ENCODE data around the gene SPDYE4.

SPDYE4 gene

DNA sequence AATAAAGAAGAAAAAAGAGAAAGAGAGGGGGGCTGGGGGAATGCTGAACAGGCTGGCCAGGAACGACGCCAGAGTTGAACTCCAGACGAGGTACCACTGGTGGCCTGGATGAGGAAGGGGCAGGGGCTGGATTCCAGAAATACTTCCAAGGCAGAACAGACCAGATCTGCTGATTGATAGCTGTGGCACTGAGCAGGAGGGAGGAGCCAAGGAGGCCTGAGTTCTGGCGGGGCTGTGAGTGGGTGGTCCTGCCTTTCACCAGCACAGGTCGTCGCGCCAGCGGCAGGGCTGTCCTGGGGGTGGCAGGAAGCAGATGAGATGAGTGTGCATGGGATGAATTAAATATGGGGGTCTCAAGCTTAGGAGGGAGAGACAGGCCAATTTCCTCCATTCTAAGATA, 19.2 kb downstream of the SPDYE4 start:
- WGBS, 2 experiments (ENCODE audit: insufficient coverage in 2 of 2): 0 to 1% methylated on average over 3 to 7 of the region's 8 CpGs
- Histone ChIP-seq H3K36me3 (ENCODE audit: control insufficient read depth, insufficient read depth, low read length) (no peaks in the 10 kb centered on the region), H3K4me1 (ENCODE audit: control insufficient read depth, insufficient read depth, low read length, poor library complexity, severe bottlenecking) (peaks cover 15% of the 10 kb centered on the region), H3K4me3 (ENCODE audit: extremely low read depth, insufficient read depth, low read length, poor library complexity, severe bottlenecking) (no peak overlapping the region), H3K27ac (ENCODE audit: low read depth, low read length, severe bottlenecking) (peak overlapping the region; percentile 89), H3K9me3 (ENCODE audit: control insufficient read depth, low read length) (no peaks in the 10 kb centered on the region)

DNA sequence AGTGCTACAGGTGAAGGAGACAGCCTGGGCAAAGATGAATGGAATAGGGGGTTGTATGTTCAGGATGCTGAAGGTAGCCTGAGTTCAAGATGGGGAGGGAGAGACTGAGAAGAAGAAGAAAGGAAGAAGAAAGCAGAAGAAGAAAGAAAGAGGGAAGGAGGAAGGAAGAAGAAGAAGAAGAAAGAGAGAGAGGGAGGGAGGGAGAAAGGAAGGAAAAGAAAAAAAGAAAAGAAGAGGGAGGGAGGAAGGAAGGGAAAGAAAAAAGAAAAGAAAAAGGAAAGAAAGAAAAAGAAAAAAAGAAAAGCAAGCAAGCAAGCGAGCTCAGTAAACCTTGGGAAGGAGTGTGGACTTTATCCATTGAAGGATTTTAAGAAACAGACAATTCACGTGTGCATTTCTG, 21.6 kb downstream of the SPDYE4 start:
- Histone ChIP-seq H3K4me1 (ENCODE audit: control insufficient read depth, insufficient read depth, low read length, poor library complexity, severe bottlenecking) (peaks cover 15% of the 10 kb centered on the region), H3K27ac (ENCODE audit: low read depth, low read length, severe bottlenecking) (no peak overlapping the region), H3K36me3 (ENCODE audit: control insufficient read depth, insufficient read depth, low read length) (no peaks in the 10 kb centered on the region), H3K4me3 (ENCODE audit: extremely low read depth, insufficient read depth, low read length, poor library complexity, severe bottlenecking) (no peak overlapping the region), H3K9me3 (ENCODE audit: control insufficient read depth, low read length) (no peaks in the 10 kb centered on the region)
- 100% methylated on average over 1 of the region's 2 CpGs for WGBS, 2 experiments (ENCODE audit: insufficient coverage in 2 of 2)

DNA sequence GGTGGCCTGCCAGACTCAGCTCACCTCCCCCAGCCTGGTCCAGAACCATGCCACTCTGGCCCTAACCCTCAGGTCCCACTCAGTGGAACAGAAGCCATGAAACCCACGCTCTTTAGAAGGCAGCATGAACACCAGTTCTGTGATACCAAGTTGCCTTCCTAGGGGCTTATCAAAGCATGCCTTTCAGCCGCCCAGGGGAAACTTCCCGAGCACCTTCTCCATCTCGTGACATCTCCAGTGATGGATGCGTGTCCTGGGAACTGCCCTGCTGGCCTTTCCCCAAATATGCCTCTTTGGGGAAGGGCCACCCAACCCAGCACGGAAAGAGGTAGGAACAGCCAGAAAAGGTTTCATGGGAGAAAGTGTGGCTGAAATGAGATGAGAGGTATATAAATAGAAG, 22.0 kb downstream of the SPDYE4 start:
- H3K27ac ChIP-seq (ENCODE audit: low read depth, low read length, severe bottlenecking): no peak overlapping the region
- WGBS, 2 experiments (ENCODE audit: insufficient coverage in 2 of 2): 92 to 93% methylated on average over 5 to 6 of the region's 6 CpGs
- H3K9me3 ChIP-seq (ENCODE audit: control insufficient read depth, low read length): no peaks in the 10 kb centered on the region
- H3K4me1 ChIP-seq (ENCODE audit: control insufficient read depth, insufficient read depth, low read length, poor library complexity, severe bottlenecking): peaks cover 15% of the 10 kb centered on the region
- no peaks in the 10 kb centered on the region for H3K36me3 ChIP-seq (ENCODE audit: control insufficient read depth, insufficient read depth, low read length)
- no peak overlapping the region for H3K4me3 ChIP-seq (ENCODE audit: extremely low read depth, insufficient read depth, low read length, poor library complexity, severe bottlenecking)

DNA sequence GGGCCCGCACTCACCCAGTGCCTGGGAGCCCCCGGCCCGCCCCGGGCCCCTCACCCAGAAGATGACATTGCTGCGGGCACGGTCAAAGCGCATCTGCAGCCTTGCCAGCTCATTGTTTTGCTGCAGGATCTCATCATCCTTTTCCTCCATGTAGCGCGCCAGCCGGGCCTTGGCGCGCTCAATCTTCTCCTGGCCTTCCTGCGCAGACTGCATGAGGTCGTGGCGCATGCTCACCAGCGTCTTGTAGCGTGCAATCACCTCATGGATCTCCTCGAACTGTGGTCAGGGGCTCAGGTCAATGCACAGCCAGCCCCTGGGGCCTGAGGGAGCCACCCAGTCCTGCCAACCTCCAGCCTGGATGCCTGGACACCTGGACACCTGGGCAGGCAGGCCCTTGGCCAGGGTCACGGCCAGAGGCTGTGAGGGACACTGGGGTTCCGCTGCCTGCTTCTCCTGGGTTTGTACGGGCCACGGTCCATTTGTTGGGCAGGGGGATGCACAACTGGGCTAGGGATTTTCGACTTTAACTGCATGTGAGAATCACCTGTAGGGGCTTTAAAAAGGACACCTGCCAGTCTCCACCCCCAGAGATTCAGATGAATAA, 22.9 kb downstream of the SPDYE4 start:
- peaks cover 15% of the 10 kb centered on the region for H3K4me1 ChIP-seq (ENCODE audit: control insufficient read depth, insufficient read depth, low read length, poor library complexity, severe bottlenecking)
- H3K27ac ChIP-seq (ENCODE audit: low read depth, low read length, severe bottlenecking): no peak overlapping the region
- WGBS, 2 experiments (ENCODE audit: insufficient coverage in 2 of 2): 94 to 96% methylated on average over 19 to 20 of the region's 23 CpGs
- H3K36me3 ChIP-seq (ENCODE audit: control insufficient read depth, insufficient read depth, low read length): no peaks in the 10 kb centered on the region
- H3K9me3 ChIP-seq (ENCODE audit: control insufficient read depth, low read length): no peaks in the 10 kb centered on the region
- H3K4me3 ChIP-seq (ENCODE audit: extremely low read depth, insufficient read depth, low read length, poor library complexity, severe bottlenecking): no peak overlapping the region

DNA sequence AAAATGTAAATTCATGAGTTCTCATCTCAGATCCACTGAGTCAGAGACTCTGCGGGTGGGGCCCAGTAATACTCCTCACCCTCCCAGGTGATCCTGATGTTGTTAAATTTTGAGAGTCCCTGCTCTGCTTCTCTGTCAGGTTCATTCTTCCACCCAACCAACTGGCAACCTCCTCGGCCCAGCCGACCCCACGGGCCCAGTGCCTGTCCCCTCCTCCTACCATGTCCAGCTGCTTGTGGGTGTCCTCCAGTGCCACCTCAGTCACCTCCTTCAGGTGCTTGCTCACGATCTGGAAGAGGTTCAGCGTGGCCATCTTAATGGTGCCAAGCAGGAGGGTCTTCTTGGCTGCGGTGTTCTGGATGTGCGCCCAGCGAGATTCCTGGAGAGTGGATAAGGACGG, 23.5 kb downstream of the SPDYE4 start:
- no peak overlapping the region for H3K27ac ChIP-seq (ENCODE audit: low read depth, low read length, severe bottlenecking)
- no peaks in the 10 kb centered on the region for H3K36me3 ChIP-seq (ENCODE audit: control insufficient read depth, insufficient read depth, low read length)
- H3K4me1 ChIP-seq (ENCODE audit: control insufficient read depth, insufficient read depth, low read length, poor library complexity, severe bottlenecking): peaks cover 15% of the 10 kb centered on the region
- WGBS, 2 experiments (ENCODE audit: insufficient coverage in 2 of 2): 83 to 97% methylated on average over 5 to 7 of the region's 10 CpGs
- H3K4me3 ChIP-seq (ENCODE audit: extremely low read depth, insufficient read depth, low read length, poor library complexity, severe bottlenecking): no peak overlapping the region
- H3K9me3 ChIP-seq (ENCODE audit: control insufficient read depth, low read length): no peaks in the 10 kb centered on the region

DNA sequence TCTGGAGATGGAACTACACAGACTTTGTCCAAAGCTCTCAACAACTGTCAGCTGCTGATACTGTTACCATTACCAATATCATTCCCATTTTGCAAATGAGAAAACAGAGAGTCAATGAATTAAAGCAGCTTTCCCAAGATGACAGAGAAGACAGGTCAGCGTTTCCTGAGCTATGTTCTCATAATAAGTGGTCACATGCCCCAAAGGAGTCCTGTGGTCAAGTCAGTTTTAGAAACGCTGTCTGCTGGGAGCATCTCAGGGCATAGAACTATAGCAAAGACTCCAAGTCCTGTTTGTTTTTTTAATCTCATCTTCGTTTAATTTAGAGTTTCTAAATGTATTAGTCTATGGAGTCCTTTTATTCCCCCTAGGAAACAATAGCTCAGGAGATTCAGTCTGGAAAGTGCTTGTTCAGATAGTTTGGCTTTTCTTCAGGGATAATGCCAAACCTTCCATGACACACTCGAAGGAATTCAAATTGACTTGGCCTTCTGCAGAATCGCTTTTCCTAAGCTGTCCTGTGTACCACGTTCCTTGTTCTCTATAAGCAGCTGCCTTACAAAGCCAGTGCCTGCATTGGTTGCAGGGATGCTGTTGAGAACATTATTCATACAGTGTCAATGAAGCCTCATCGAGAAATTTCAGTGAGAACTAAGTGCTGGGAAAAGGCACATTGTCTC, 25.8 kb downstream of the SPDYE4 start:
- no peaks in the 10 kb centered on the region for H3K36me3 ChIP-seq (ENCODE audit: control insufficient read depth, insufficient read depth, low read length)
- H3K9me3 ChIP-seq (ENCODE audit: control insufficient read depth, low read length): no peaks in the 10 kb centered on the region
- 93 to 96% methylated on average over 5 of the region's 7 CpGs for WGBS, 2 experiments (ENCODE audit: insufficient coverage in 2 of 2)
- no peak overlapping the region for H3K4me3 ChIP-seq (ENCODE audit: extremely low read depth, insufficient read depth, low read length, poor library complexity, severe bottlenecking)
- no peak overlapping the region for H3K27ac ChIP-seq (ENCODE audit: low read depth, low read length, severe bottlenecking)
- peaks cover 16% of the 10 kb centered on the region for H3K4me1 ChIP-seq (ENCODE audit: control insufficient read depth, insufficient read depth, low read length, poor library complexity, severe bottlenecking)

DNA sequence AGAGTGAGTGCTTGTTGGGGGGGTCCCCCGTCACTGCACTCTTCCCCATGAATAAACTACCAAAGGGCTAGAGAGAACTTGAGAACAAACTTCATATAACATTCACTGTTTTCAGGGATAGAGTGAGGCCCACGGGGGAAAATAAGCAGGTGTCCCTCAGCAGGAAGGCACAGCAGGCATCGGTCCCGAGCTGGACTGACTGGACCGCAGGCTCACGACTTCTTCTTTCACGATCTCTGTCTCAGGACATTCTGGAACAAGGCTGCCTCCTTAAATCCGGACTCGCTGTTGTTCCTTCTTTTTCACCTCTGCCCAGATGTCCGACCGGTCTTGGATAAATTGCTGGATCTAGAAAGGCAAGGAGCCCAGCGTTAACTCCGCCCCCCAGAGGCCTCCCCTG, 28.5 kb downstream of the SPDYE4 start:
- no peak overlapping the region for H3K4me3 ChIP-seq (ENCODE audit: extremely low read depth, insufficient read depth, low read length, poor library complexity, severe bottlenecking)
- WGBS, 2 experiments (ENCODE audit: insufficient coverage in 2 of 2): 85 to 90% methylated on average over 8 to 10 of the region's 13 CpGs
- H3K36me3 ChIP-seq (ENCODE audit: control insufficient read depth, insufficient read depth, low read length): no peaks in the 10 kb centered on the region
- H3K9me3 ChIP-seq (ENCODE audit: control insufficient read depth, low read length): no peaks in the 10 kb centered on the region
- peaks cover 9% of the 10 kb centered on the region for H3K4me1 ChIP-seq (ENCODE audit: control insufficient read depth, insufficient read depth, low read length, poor library complexity, severe bottlenecking)
- H3K27ac ChIP-seq (ENCODE audit: low read depth, low read length, severe bottlenecking): no peak overlapping the region

DNA sequence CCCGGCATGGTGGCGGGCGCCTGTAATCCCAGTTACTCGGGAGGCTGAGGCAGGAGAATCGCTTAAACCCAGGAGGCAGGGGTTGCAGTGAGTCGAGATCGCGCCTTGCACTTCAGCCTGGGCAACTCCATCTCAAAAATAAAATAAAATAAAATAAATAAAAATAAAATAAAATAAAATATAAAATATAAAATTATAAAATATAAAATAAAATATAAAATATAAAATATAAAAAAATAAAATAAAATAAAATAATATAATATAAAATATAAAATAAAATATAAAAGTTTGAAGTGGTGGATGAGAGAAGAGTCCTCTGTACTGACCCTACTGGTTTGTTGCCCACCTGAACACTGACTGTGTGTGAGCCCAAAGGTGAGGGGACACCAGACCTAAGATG, 28.9 kb downstream of the SPDYE4 start:
- WGBS, 2 experiments (ENCODE audit: insufficient coverage in 2 of 2): 80 to 81% methylated on average over 3 to 4 of the region's 8 CpGs
- Histone ChIP-seq H3K27ac (ENCODE audit: low read depth, low read length, severe bottlenecking) (no peak overlapping the region), H3K36me3 (ENCODE audit: control insufficient read depth, insufficient read depth, low read length) (no peaks in the 10 kb centered on the region), H3K9me3 (ENCODE audit: control insufficient read depth, low read length) (no peaks in the 10 kb centered on the region), H3K4me1 (ENCODE audit: control insufficient read depth, insufficient read depth, low read length, poor library complexity, severe bottlenecking) (peaks cover 9% of the 10 kb centered on the region), H3K4me3 (ENCODE audit: extremely low read depth, insufficient read depth, low read length, poor library complexity, severe bottlenecking) (no peak overlapping the region)

DNA sequence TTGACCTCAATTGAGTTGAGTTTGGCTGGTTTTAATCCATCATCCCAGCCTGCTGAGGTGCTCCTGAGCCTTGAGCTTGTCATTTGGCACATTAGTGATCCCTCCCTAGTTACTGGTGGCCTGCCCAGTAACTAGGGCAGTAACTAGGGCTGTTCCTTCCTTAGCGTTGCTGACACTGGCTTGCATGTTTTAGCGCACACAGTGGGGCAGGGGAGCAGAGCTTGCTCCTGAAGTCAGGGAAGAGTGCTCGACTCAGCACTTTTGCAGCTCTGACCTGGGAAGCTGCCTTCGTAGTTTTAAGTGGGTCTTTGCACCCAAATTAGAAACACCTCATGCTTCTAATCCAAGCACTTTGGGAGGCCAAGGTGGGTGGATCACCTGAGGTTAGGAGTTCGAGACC, 29.4 kb downstream of the SPDYE4 start:
- 68 to 70% methylated on average over 3 to 4 of the region's 5 CpGs for WGBS, 2 experiments (ENCODE audit: insufficient coverage in 2 of 2)
- H3K4me3 ChIP-seq (ENCODE audit: extremely low read depth, insufficient read depth, low read length, poor library complexity, severe bottlenecking): no peak overlapping the region
- no peaks in the 10 kb centered on the region for H3K36me3 ChIP-seq (ENCODE audit: control insufficient read depth, insufficient read depth, low read length)
- H3K9me3 ChIP-seq (ENCODE audit: control insufficient read depth, low read length): no peaks in the 10 kb centered on the region
- peak overlapping the region; percentile 53 for H3K27ac ChIP-seq (ENCODE audit: low read depth, low read length, severe bottlenecking)
- H3K4me1 ChIP-seq (ENCODE audit: control insufficient read depth, insufficient read depth, low read length, poor library complexity, severe bottlenecking): peaks cover 9% of the 10 kb centered on the region

DNA sequence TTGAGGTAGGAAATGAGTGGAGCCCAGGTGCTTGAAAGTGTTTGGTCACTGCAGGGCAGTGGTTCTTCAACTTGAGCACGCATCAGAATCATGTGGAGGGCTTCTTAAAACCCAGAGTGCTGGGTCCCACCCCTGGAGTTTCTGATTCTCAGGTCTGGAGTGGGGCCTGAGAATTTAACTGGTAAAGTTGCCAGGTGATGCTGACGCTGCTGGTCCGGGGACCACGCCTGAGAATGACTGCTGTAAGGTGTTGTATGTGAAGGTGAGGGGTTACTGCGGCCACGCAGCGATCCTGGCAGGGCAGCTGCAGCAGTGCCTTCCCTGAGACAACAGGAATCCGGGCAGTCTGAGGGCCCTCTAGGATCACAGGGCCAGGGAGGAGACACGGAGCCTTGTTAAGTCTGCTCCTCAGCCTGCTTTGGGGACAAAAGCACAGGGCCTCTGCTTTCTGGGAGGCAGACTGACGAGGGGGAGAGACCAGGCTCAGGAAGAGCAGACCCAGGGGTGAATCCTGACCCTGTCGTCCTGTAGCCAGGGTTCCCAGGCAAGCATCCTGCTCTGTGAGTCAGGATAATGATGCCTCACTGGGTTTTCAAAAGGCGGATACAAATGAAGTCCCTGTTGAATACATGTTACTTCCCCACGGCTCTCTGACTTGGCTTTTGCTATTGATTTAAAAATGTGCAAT, 30.0 kb downstream of the SPDYE4 start:
- Histone ChIP-seq H3K4me1 (ENCODE audit: control insufficient read depth, insufficient read depth, low read length, poor library complexity, severe bottlenecking) (peaks cover 9% of the 10 kb centered on the region), H3K36me3 (ENCODE audit: control insufficient read depth, insufficient read depth, low read length) (no peaks in the 10 kb centered on the region), H3K4me3 (ENCODE audit: extremely low read depth, insufficient read depth, low read length, poor library complexity, severe bottlenecking) (no peak overlapping the region), H3K27ac (ENCODE audit: low read depth, low read length, severe bottlenecking) (peak overlapping the region; percentile 53), H3K9me3 (ENCODE audit: control insufficient read depth, low read length) (no peaks in the 10 kb centered on the region)
- WGBS, 2 experiments (ENCODE audit: insufficient coverage in 2 of 2): 73 to 90% methylated on average over 12 to 13 of the region's 13 CpGs

Data from mesodermal cell (in vitro differentiated cells).